ENCODE measurements around the gene TSPAN13. TPM values are rescaled to one million over a fixed set of nuclear protein-coding genes. Genes with fewer than 3 reads are reported as not detected.

Gene TSPAN13
- total and polyA plus RNA-seq, 7 donors, result 4.8 to 16.2 (median 8.9) TPM

DNA sequence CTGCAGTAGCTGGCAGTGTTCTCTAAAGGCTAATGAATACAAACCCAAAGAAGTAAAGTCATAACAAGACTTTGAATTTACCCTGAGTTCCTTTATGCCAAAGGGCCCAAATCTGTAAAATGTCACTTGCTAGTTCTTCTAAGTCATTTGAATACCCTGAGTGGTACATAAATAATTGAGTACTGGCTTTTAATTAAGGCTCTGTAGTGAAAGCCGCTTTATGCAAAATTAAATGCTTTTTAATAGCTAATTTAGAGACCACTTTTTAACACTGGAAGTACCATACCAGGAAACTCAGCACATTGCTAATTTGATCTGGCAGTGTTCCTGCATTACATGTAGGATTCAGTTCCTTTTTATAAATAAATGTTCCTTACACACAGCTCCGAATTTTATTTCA lies 24.0 kb upstream of the TSPAN13 start:
- no peaks in the 10 kb centered on the region for H3K4me1 ChIP-seq
- H3K36me3 ChIP-seq (ENCODE audit: insufficient read depth in 1 of 2, low read depth in 1 of 2), result no peaks in the 10 kb centered on the region
- ATAC-seq (no peak), DNase-seq (no peak)
- no peak overlapping the region for H3K27ac ChIP-seq
- no peak overlapping the region for H3K4me3 ChIP-seq
- H3K27me3 ChIP-seq (ENCODE audit: insufficient read depth in 3 of 3, low read length in 2 of 3), result no peaks in the 10 kb centered on the region
- intact Hi-C loops (cut with DNase I), result no loop called here
- H3K9me3 ChIP-seq, result no peaks in the 10 kb centered on the region
- TF ChIP-seq, protein P1, sequence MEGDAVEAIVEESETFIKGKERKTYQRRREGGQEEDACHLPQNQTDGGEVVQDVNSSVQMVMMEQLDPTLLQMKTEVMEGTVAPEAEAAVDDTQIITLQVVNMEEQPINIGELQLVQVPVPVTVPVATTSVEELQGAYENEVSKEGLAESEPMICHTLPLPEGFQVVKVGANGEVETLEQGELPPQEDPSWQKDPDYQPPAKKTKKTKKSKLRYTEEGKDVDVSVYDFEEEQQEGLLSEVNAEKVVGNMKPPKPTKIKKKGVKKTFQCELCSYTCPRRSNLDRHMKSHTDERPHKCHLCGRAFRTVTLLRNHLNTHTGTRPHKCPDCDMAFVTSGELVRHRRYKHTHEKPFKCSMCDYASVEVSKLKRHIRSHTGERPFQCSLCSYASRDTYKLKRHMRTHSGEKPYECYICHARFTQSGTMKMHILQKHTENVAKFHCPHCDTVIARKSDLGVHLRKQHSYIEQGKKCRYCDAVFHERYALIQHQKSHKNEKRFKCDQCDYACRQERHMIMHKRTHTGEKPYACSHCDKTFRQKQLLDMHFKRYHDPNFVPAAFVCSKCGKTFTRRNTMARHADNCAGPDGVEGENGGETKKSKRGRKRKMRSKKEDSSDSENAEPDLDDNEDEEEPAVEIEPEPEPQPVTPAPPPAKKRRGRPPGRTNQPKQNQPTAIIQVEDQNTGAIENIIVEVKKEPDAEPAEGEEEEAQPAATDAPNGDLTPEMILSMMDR (IDR thresholded peaks at IDR 0.05), result no peak
- 77 to 91% (median 91%) methylated on average over 2 of the region's 2 CpGs for WGBS, 3 donors

DNA sequence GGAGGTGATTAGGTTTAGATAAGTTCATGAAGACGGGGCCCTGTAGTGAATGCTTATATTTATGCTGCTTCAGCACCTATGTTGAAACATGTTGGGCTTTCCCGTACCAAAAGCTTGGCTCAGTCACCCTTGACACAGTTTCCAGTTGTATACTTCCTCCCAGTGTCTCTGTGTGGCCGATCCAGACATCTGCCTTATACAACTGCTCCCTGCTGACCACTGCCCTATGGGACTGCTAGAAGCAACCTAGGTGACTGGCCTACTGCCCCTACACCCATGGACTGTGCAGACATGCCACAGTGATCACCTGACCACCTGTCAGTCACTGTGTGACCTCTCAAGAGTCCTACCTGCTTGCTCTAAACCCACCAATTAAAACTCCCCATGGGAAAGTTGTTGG lies 22.6 kb upstream of the TSPAN13 start:
- ATAC-seq, result no peak
- no peaks in the 10 kb centered on the region for H3K27me3 ChIP-seq (ENCODE audit: insufficient read depth in 3 of 3, low read length in 2 of 3)
- no peaks in the 10 kb centered on the region for H3K36me3 ChIP-seq (ENCODE audit: insufficient read depth in 1 of 2, low read depth in 1 of 2)
- no peak overlapping the region for H3K27ac ChIP-seq
- 73 to 89% (median 83%) methylated on average over 3 of the region's 3 CpGs for WGBS, 3 donors
- H3K4me3 ChIP-seq, result no peak overlapping the region
- DNase-seq, result no peak
- intact Hi-C loops (cut with DNase I), result no loop called here
- TF ChIP-seq, protein P1 (IDR thresholded peaks at IDR 0.05), result no peak
- H3K9me3 ChIP-seq, result no peaks in the 10 kb centered on the region
- no peaks in the 10 kb centered on the region for H3K4me1 ChIP-seq

DNA sequence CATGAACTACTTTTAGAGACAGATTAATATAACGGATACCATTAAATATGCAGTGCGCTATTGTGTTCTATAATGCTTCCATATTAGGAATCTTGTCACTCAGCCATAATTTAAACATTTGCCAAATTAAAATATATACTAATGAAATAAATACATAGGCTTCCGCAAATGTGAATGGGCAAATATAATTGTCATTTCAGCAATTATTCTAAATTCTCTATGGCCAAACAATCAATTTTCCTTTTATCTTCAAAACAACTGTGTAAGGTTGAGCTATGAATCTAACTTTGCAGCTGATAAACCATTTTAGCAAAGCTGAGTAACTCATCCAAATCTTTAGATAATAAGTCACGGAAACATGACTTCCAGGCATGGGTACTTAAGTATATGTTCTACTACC lies 20.7 kb upstream of the TSPAN13 start:
- no peaks in the 10 kb centered on the region for H3K4me1 ChIP-seq
- no peaks in the 10 kb centered on the region for H3K36me3 ChIP-seq (ENCODE audit: insufficient read depth in 1 of 2, low read depth in 1 of 2)
- H3K9me3 ChIP-seq, result no peaks in the 10 kb centered on the region
- DNase-seq (no peak), ATAC-seq (no peak)
- intact Hi-C loops (cut with DNase I), result no loop called here
- no peak overlapping the region for H3K27ac ChIP-seq
- no peak overlapping the region for H3K4me3 ChIP-seq
- TF ChIP-seq, protein P1 (IDR thresholded peaks at IDR 0.05), result no peak
- H3K27me3 ChIP-seq (ENCODE audit: insufficient read depth in 3 of 3, low read length in 2 of 3), result no peaks in the 10 kb centered on the region
- WGBS, 3 donors, result 97 to 100% (median 97%) methylated on average over 4 of the region's 4 CpGs

DNA sequence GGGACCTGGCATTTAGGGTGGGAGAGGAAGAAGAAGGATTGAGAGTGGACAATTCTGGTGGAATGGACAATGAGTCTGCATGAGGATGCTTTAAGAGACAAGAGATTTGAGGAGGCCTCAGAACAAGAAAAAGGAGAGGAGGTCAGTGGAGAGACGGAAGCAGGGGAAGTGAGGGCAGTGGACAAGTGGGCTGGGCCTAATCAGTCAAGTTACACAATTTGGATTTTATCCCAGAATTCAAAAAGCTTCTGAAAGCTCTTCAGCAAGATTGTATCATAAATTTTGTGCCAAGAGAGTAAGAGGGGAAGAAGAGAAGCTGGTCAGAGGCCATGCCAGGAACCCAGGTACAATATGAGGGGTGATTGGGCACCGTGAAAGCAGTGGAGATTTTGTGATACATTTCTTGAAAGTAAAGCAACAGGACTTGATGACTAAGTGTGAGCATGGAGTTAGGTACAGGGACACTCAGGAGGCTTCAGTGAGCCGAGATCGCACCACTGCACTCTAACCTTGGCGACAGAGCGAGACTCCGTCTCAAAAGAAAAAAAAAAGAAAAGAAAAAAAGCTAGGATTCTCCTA lies 19.3 kb upstream of the TSPAN13 start:
- DNase-seq (no peak), ATAC-seq (no peak)
- no peaks in the 10 kb centered on the region for H3K4me1 ChIP-seq
- intact Hi-C loops (cut with DNase I), result no loop called here
- H3K4me3 ChIP-seq, result no peak overlapping the region
- TF ChIP-seq, protein P1 (IDR thresholded peaks at IDR 0.05), result no peak
- H3K36me3 ChIP-seq (ENCODE audit: insufficient read depth in 1 of 2, low read depth in 1 of 2), result no peaks in the 10 kb centered on the region
- H3K27me3 ChIP-seq (ENCODE audit: insufficient read depth in 3 of 3, low read length in 2 of 3), result no peaks in the 10 kb centered on the region
- H3K27ac ChIP-seq, result no peak overlapping the region
- no peaks in the 10 kb centered on the region for H3K9me3 ChIP-seq
- 83 to 93% (median 87%) methylated on average over 7 of the region's 7 CpGs for WGBS, 3 donors

DNA sequence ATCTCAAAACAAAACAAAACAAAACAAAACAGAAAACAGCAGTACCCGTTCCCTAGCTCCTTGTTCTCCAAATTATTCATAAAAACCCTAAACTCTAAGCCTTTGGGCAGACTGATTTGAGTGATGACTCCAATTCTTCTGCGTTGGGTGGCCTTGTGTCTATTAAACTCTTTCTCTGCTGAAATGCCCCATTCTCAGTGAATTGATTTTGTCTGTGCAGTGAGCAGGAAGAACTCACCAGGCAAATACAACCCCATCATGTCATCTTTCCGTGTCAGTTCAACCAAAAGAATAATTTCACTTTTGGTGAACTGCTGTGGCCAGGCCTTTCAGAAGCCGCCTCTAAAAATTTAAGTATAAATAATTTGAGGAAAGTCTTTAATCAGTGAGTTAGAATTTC lies 18.5 kb upstream of the TSPAN13 start:
- no peak for DNase-seq
- 76 to 86% (median 82%) methylated on average over 4 of the region's 4 CpGs for WGBS, 3 donors
- TF ChIP-seq, protein P1 (IDR thresholded peaks at IDR 0.05), result no peak
- no peak overlapping the region for H3K27ac ChIP-seq
- H3K36me3 ChIP-seq (ENCODE audit: insufficient read depth in 1 of 2, low read depth in 1 of 2), result no peaks in the 10 kb centered on the region
- ATAC-seq, result no peak
- no peaks in the 10 kb centered on the region for H3K27me3 ChIP-seq (ENCODE audit: insufficient read depth in 3 of 3, low read length in 2 of 3)
- H3K9me3 ChIP-seq, result no peaks in the 10 kb centered on the region
- no peak overlapping the region for H3K4me3 ChIP-seq
- H3K4me1 ChIP-seq, result no peaks in the 10 kb centered on the region
- intact Hi-C loops (cut with DNase I), result no loop called here

Data from psoas muscle (tissue), 8 donors.